NB4 (cell line): ENCODE results near the gene KCNC1.

Source experiments
- DNase-seq: peaks from one replicate; pipeline ENCODE4 v3.0.0; 2010; ENCODE audit warnings: low read depth
- H3K4me3 ChIP-seq: one replicate; pipeline ENCODE4 v1.5.1; 2011; ENCODE audit warnings: mild to moderate bottlenecking, low read depth, low read length, moderate library complexity
- CTCF ChIP-seq: IDR thresholded peaks from one replicate; pipeline ENCODE4 v1.5.1; 2012; ENCODE audit warnings: low read depth, low read length
- MAX ChIP-seq: IDR thresholded peaks from 2 replicates; pipeline ENCODE4 v1.6.1; 2011; ENCODE audit warnings: low read depth, low read length
- MYC ChIP-seq: IDR thresholded peaks from 2 replicates; pipeline ENCODE4 v1.6.1; 2011; ENCODE audit warnings: low read depth, low read length
- POLR2A ChIP-seq: IDR thresholded peaks from 2 replicates; pipeline ENCODE4 v1.6.1; 2011; ENCODE audit warnings: mild to moderate bottlenecking; ENCODE audit not compliant: insufficient read length; ENCODE audit errors: extremely low read depth

KCNC1 gene

GRCh38 chr11:17697175-17697949, 37.2 kb upstream of the KCNC1 start:
- DNase-seq, result no peak
- TF ChIP-seq MAX, result no peak
- no peak for TF ChIP-seq MYC
- TF ChIP-seq POLR2A, result no peak
- TF ChIP-seq CTCF, result no peak
- H3K4me3 ChIP-seq, result no peak overlapping the region

GRCh38 chr11:17699147-17700114, 35.1 kb upstream of the KCNC1 start:
- no peak for TF ChIP-seq MYC
- TF ChIP-seq POLR2A, result no peak
- no peak for TF ChIP-seq CTCF
- TF ChIP-seq MAX, result no peak
- H3K4me3 ChIP-seq, result no peak overlapping the region
- peak; percentile 22 for DNase-seq

- DNase-seq, result no peak
- TF ChIP-seq CTCF, result no peak
- no peak for TF ChIP-seq MYC
- TF ChIP-seq MAX, result no peak
- no peak for TF ChIP-seq POLR2A
- H3K4me3 ChIP-seq, result no peak overlapping the region
Measured at GRCh38 chr11:17700991-17701390, 33.6 kb upstream of the KCNC1 start.

GRCh38 chr11:17702876-17703275, 31.7 kb upstream of the KCNC1 start:
- H3K4me3 ChIP-seq, result no peak overlapping the region
- DNase-seq, result no peak
- no peak for TF ChIP-seq POLR2A
- TF ChIP-seq MAX, result no peak
- no peak for TF ChIP-seq CTCF
- TF ChIP-seq MYC, result no peak

- TF ChIP-seq MYC (no peak), POLR2A (no peak), MAX (0 out of 2 replicates have a peak, but pooled peaks have one; percentile 44)
- peak; percentile 53 for DNase-seq
- H3K4me3 ChIP-seq, result no peak overlapping the region
Measured at GRCh38 chr11:17703951-17704350, 30.6 kb upstream of the KCNC1 start.
